IMR-90 (cell line): Measurements from ENCODE around the gene CAPN8.

Experiments
- BHLHE40 ChIP-seq: fragments of 150-350 bp; IDR thresholded peaks from 2 replicates; pipeline ENCODE4 v1.6.1; 2016; ENCODE audit warnings: mild to moderate bottlenecking, low read depth, low read length
- CEBPB ChIP-seq: IDR thresholded peaks from 2 replicates; pipeline ENCODE4 v1.6.1; 2012; ENCODE audit warnings: low read depth, low read length, improper control_type of control experiment
- CHD1 ChIP-seq: IDR thresholded peaks from 2 replicates; pipeline ENCODE4 v1.6.1; 2012; ENCODE audit warnings: low read depth, low read length, improper control_type of control experiment
- MAFK ChIP-seq: IDR thresholded peaks from 2 replicates; pipeline ENCODE4 v1.6.1; 2012; ENCODE audit warnings: low read depth, low read length, improper control_type of control experiment
- MXI1 ChIP-seq: IDR thresholded peaks from 2 replicates; pipeline ENCODE4 v1.6.1; 2012; ENCODE audit warnings: low read depth, mild to moderate bottlenecking, low read length, moderate library complexity, borderline replicate concordance
- NFE2L2 ChIP-seq: fragments of 150-350 bp; IDR thresholded peaks from 2 replicates; pipeline ENCODE4 v1.6.1; 2016; ENCODE audit warnings: low read depth, mild to moderate bottlenecking, low read length
- POLR2A ChIP-seq: IDR thresholded peaks from 2 replicates; pipeline ENCODE4 v1.6.1; 2012; ENCODE audit warnings: mild to moderate bottlenecking, low read depth, low read length
- SMC3 ChIP-seq: fragments of 150-350 bp; IDR thresholded peaks from 2 replicates; pipeline ENCODE4 v1.6.1; 2016; ENCODE audit warnings: low read depth, mild to moderate bottlenecking, antibody characterized with exemption, low read length, moderate library complexity
- TF ChIP-seq, protein P1 (sequence below): conservative IDR thresholded peaks from 2 replicates; pipeline ENCODE4 v1.5.1; 2012; ENCODE audit warnings: mild to moderate bottlenecking, low read depth, low read length, improper control_type of control experiment
- TF ChIP-seq, protein P2 (sequence below): fragments of 150-350 bp; IDR thresholded peaks from 2 replicates; pipeline ENCODE4 v1.6.1; 2017; ENCODE audit warnings: mild to moderate bottlenecking, antibody characterized with exemption, low read length, low read depth

DNA sequence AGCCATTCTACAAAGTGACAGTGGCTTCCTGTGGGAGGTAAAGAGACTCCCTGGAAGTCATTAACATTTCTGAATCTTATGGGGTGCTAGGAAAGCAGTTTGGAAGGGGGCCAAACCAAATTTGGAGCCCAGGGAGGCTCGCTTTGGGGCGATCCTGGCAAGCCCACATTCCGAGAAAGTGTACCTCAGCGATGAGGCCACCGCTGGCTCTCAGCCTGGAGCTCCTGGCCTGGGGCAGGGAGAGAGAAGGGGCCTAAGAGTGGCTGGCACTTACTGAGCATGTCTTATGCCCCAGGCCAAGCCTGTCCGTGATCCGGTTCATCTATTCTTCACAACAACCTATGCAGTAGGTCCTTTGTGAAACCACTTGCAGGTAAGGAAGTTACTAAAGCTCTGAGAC is 173.5 kb downstream of the CAPN8 start:
- TF ChIP-seq, protein P1, sequence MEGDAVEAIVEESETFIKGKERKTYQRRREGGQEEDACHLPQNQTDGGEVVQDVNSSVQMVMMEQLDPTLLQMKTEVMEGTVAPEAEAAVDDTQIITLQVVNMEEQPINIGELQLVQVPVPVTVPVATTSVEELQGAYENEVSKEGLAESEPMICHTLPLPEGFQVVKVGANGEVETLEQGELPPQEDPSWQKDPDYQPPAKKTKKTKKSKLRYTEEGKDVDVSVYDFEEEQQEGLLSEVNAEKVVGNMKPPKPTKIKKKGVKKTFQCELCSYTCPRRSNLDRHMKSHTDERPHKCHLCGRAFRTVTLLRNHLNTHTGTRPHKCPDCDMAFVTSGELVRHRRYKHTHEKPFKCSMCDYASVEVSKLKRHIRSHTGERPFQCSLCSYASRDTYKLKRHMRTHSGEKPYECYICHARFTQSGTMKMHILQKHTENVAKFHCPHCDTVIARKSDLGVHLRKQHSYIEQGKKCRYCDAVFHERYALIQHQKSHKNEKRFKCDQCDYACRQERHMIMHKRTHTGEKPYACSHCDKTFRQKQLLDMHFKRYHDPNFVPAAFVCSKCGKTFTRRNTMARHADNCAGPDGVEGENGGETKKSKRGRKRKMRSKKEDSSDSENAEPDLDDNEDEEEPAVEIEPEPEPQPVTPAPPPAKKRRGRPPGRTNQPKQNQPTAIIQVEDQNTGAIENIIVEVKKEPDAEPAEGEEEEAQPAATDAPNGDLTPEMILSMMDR: no peak
- no peak for TF ChIP-seq BHLHE40
- no peak for TF ChIP-seq MAFK
- no peak for TF ChIP-seq NFE2L2
- no peak for TF ChIP-seq SMC3
- no peak for TF ChIP-seq CHD1
- TF ChIP-seq, protein P2, sequence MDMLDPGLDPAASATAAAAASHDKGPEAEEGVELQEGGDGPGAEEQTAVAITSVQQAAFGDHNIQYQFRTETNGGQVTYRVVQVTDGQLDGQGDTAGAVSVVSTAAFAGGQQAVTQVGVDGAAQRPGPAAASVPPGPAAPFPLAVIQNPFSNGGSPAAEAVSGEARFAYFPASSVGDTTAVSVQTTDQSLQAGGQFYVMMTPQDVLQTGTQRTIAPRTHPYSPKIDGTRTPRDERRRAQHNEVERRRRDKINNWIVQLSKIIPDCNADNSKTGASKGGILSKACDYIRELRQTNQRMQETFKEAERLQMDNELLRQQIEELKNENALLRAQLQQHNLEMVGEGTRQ: no peak
- TF ChIP-seq MXI1: no peak
- TF ChIP-seq POLR2A: no peak
- no peak for TF ChIP-seq CEBPB
